Left forelimb (tissue), 1 donor: ENCODE results near the gene NOP9.
"Not testable (repeated sequence)": the region's sequence is repeated elsewhere in the genome, so short reads cannot be mapped to it uniquely, and the experiment has no call there.

Experiments used
- DNase-seq: peaks from one replicate; pipeline ENCODE4 v3.0.0-alpha.2; 2018; ENCODE audit warnings: low spot score

The NOP9 gene

DNA sequence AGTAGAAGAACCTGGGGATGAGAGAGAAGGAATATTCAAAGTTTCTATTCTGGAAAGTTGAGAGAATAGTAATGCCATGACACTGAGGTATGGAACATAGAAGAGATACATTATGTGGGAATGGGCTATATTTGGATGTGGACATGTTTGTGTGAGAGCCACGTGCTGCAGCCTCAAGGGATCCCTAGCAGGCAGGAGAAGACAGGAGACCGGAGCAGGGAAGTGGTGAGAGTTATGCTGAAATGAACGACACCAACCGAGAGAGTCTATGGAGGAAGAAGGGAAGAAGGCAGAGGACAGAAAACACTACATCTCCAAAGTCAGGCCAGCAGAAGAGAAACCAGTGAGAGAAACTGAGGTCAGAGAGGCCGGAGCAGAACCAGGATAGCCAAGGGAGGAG is 50.1 kb downstream of the NOP9 start:
- DNase-seq: no peak

DNA sequence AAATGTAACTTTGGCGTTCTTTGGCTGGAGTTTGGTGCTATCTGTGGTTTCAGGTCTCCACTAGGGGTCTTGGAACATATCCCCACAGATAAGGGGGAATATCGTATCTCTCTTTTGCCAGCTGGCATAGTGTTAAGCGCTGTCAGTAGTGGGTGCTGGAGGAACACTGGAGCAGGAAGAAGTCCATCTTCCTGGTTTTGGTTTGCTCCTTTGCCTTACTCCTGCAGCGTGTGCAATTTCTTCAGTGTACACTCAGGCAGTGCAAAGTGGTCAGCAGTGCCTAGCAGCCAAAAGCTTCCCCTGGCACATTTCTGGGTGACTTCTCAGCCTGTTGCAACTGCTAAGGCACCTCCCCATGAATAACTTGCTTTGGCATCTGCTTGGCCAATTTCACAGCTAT is 51.9 kb downstream of the NOP9 start:
- no peak for DNase-seq

DNA sequence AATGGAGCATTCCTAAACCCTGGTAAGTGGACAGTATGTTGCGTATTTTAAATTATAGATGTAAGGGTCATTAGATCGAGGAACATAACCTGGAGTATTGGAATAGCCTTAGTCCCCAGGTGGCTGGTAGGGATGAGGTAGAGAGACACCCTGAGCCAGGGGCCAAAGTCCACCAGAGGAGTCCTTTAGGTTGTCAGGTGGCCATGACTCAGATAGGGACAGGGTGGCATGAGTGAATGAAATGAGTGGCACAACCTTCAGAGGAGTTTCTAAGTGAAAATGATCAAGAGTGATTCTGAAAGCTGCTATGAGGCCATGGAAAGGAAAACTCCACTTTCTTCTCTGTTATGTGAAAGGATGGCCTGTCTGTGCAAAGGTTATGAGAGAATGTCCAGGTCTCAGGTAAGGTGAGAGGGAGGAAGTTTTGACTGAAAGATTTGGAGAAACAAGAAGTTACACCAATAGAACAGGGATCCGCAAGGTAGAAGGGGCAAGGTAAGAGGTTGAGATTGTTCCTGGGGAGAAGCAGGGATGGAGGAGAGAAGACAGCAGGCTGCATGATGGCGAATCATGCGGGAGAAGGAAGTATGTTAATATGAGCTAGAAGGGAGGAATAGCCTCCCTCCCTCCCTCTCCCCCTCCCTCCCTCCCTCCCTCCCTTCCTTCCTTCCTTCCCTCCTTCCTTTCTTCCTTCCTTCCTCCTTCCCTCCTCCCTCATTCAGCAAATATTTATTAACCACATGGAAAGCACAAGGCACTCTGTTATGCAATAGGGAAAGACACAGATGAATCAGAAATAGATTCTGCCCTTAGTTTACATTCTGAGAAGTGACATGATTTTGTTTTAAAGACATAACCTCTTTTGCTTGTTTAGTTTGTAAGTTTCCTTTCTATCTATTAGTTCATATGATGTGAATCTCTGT is 54.2 kb downstream of the NOP9 start:
- DNase-seq: no peak

DNA sequence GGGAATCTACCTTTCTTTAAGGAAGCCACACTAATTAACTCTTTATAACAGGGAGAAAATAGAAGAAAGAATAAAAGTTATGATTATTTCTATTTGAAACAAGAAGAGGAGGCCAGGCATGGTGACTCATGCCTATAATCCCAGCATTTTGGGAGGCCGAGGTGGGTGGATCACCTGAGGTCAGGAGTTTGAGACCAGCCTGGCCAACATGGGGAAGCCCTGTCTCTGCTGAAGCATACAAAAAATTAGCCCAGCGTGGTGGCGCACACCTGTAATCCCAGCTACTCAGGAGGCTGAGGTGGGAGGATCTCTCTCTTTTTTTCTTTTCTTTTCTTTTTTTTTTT is 54.8 kb downstream of the NOP9 start:
- DNase-seq: not testable (repeated sequence)

DNA sequence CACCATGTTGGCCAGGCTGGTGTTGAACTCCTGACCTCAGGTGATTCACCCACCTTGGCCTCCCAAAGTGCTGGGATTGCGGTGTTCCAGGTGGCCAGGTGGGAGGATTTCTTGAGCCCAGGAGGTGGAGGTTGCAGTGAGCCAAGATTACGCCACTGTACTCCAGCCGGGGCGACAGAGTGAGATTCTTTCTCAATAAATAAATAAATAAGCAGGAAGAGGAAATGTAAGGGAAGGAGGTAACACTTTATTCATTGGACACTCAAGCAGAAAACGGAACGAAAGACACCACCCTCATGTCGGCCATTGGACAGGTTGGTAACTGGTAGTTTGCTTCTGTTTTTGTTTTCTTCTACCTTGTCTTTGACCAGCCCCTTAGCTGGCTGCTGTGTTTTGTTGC is 55.4 kb downstream of the NOP9 start:
- no peak for DNase-seq

DNA sequence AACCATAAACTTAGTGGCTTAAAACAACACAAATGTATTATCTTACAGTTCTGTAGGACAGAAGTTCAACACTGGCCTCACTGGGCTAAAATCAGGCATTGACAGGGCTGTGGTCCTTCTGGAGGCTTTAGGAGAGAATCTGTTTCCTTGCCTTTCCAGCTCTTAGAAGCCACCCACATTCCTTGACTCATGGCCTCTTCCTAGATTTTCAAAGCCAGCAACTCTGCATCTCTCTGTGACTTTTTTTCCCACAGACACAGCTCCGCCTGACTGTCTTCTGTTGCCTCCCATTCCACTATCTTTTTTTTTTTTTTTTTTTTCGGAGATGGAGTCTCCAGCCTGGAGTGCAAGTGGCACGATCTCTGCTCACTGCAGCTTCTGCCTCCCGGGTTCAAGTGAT is 56.6 kb downstream of the NOP9 start:
- no peak for DNase-seq
